HUES6 (cell line): ENCODE measurements around the gene KIF16B.

ENCODE experiments used
- H3K27ac ChIP-seq: 2 replicates; pipeline ENCODE4 v1.7.0; 2013; ENCODE audit warnings: low read depth, mild to moderate bottlenecking, low read length, inconsistent platforms
- H3K27me3 ChIP-seq: 2 replicates; pipeline ENCODE4 v1.6.1; 2013; ENCODE audit warnings: low read length; ENCODE audit not compliant: control insufficient read depth, insufficient read depth
- H3K36me3 ChIP-seq: 2 replicates; pipeline ENCODE4 v1.6.1; 2013; ENCODE audit warnings: low read length; ENCODE audit not compliant: control insufficient read depth, insufficient read depth
- H3K4me1 ChIP-seq: 2 replicates; pipeline ENCODE4 v1.6.1; 2013; ENCODE audit warnings: low read length; ENCODE audit not compliant: control insufficient read depth, insufficient read depth
- H3K4me3 ChIP-seq: 2 replicates; pipeline ENCODE4 v1.5.1; 2013; ENCODE audit warnings: low read depth, low read length
- H3K9ac ChIP-seq: one replicate; pipeline ENCODE4 v1.6.1; 2013; ENCODE audit warnings: mild to moderate bottlenecking, low read length
- H3K9me3 ChIP-seq: 2 replicates; pipeline ENCODE4 v1.6.1; 2013; ENCODE audit warnings: low read depth, low read length; ENCODE audit not compliant: control insufficient read depth, insufficient read depth

Gene KIF16B

DNA sequence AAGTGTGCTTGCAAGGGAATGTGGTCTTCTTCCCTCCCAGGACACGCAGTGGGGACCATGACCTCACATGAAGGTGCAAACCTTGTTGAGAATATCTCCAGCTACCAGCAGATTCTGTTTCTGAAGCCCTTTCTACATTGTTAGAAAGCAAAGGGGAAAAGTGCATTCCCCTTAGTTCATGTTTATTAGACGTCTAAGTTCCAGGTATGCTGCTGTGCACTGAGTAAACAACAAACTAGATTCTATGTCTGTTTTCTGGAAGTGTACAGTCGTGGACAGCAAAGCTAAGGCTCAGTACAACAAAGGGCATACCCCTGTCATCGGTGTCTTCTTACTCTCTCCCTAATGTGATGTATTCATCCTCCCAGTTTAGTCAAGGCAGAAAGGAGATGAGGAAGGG lies 178.5 kb downstream of the KIF16B start:
- Histone ChIP-seq H3K4me1 (peaks cover 8% of the 10 kb centered on the region), H3K36me3 (no peaks in the 10 kb centered on the region), H3K27ac (no peak overlapping the region), H3K9ac (no peak overlapping the region), H3K27me3 (no peaks in the 10 kb centered on the region), H3K4me3 (no peak overlapping the region), H3K9me3 (no peaks in the 10 kb centered on the region)

GRCh38 chr20:16393836-16394235 lies 179.4 kb downstream of the KIF16B start:
- no peaks in the 10 kb centered on the region for H3K9me3 ChIP-seq
- H3K4me1 ChIP-seq: peaks cover 8% of the 10 kb centered on the region
- H3K36me3 ChIP-seq: no peaks in the 10 kb centered on the region

GRCh38 chr20:16393297-16393696 lies 180.0 kb downstream of the KIF16B start:
- no peak overlapping the region for H3K4me3 ChIP-seq
- H3K27me3 ChIP-seq: no peaks in the 10 kb centered on the region
- H3K27ac ChIP-seq: no peak overlapping the region
- H3K9me3 ChIP-seq: no peaks in the 10 kb centered on the region
- no peaks in the 10 kb centered on the region for H3K36me3 ChIP-seq
- peaks cover 8% of the 10 kb centered on the region for H3K4me1 ChIP-seq
- H3K9ac ChIP-seq: no peak overlapping the region

More at GRCh38 chr20:16393836-16394235, 179.4 kb downstream of the KIF16B start:
- Histone ChIP-seq H3K4me3 (no peak overlapping the region), H3K27me3 (no peaks in the 10 kb centered on the region), H3K27ac (no peak overlapping the region), H3K9ac (no peak overlapping the region)

DNA sequence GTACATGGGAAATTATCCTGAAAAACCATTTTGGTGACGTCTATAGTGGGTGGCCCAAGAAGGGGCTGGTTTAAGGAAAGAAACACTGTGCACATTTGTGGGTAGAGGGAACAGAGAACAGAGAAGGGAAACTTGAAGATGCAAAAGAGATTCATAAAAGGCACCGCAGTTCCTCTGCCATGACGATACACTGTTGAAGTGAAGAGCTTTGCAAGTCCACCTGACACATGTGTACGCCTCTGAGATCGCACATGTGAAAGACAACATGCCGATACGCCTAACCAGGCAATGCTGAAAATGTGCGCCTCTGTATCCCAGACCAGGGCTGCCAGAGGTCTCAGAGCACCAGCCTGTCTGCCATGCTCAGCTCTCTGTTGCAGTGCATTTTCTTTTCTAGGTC lies 180.9 kb downstream of the KIF16B start:
- H3K27me3 ChIP-seq: no peaks in the 10 kb centered on the region
- no peak overlapping the region for H3K27ac ChIP-seq
- H3K4me1 ChIP-seq: peaks cover 8% of the 10 kb centered on the region
- no peak overlapping the region for H3K9ac ChIP-seq
- no peaks in the 10 kb centered on the region for H3K36me3 ChIP-seq
- H3K4me3 ChIP-seq: no peak overlapping the region
- H3K9me3 ChIP-seq: no peaks in the 10 kb centered on the region

- Histone ChIP-seq H3K27me3 (no peaks in the 10 kb centered on the region), H3K4me1 (peaks cover 7% of the 10 kb centered on the region), H3K36me3 (no peaks in the 10 kb centered on the region), H3K9me3 (no peaks in the 10 kb centered on the region), H3K27ac (no peak overlapping the region), H3K9ac (no peak overlapping the region), H3K4me3 (no peak overlapping the region)
Observed at GRCh38 chr20:16390991-16391390, 182.3 kb downstream of the KIF16B start.

GRCh38 chr20:16388731-16389130 lies 184.5 kb downstream of the KIF16B start:
- Histone ChIP-seq H3K4me3 (no peak overlapping the region), H3K27me3 (no peaks in the 10 kb centered on the region), H3K27ac (no peak overlapping the region), H3K36me3 (no peaks in the 10 kb centered on the region), H3K9ac (no peak overlapping the region), H3K4me1 (no peaks in the 10 kb centered on the region), H3K9me3 (no peaks in the 10 kb centered on the region)

- Histone ChIP-seq H3K27ac (no peak overlapping the region), H3K36me3 (no peaks in the 10 kb centered on the region), H3K9me3 (no peaks in the 10 kb centered on the region), H3K9ac (no peak overlapping the region), H3K27me3 (no peaks in the 10 kb centered on the region), H3K4me1 (no peaks in the 10 kb centered on the region), H3K4me3 (no peak overlapping the region)
Observed at GRCh38 chr20:16387666-16388065, 185.6 kb downstream of the KIF16B start.

GRCh38 chr20:16385891-16386290 lies 187.4 kb downstream of the KIF16B start:
- Histone ChIP-seq H3K9me3 (no peaks in the 10 kb centered on the region), H3K27ac (no peak overlapping the region), H3K27me3 (no peaks in the 10 kb centered on the region), H3K36me3 (no peaks in the 10 kb centered on the region), H3K4me3 (no peak overlapping the region), H3K9ac (no peak overlapping the region), H3K4me1 (no peaks in the 10 kb centered on the region)

DNA sequence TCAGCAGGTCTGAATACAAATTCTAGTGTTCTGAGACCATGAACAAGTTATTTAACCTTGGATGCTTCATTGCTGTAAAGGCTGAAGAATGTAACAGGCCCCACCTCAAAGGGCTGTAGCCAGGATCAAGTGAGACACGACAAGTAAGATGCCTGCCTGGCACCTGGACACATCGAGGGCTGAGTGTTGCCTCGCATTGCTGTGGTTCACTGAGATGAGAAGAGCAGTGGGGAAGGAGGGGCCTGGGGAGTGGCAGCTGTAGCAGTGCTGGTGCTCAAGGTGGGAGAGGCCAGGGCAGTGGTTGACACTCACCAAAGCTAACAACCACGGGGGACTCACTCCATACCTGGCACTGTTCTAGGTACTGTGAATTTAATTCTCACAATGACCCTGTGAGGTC lies 187.8 kb downstream of the KIF16B start:
- Histone ChIP-seq H3K4me1 (no peaks in the 10 kb centered on the region), H3K36me3 (no peaks in the 10 kb centered on the region), H3K27me3 (no peaks in the 10 kb centered on the region), H3K4me3 (no peak overlapping the region), H3K27ac (no peak overlapping the region), H3K9ac (no peak overlapping the region), H3K9me3 (no peaks in the 10 kb centered on the region)

- no peak overlapping the region for H3K4me3 ChIP-seq
- no peaks in the 10 kb centered on the region for H3K9me3 ChIP-seq
- H3K9ac ChIP-seq: no peak overlapping the region
- H3K4me1 ChIP-seq: no peaks in the 10 kb centered on the region
- H3K36me3 ChIP-seq: peaks cover 4% of the 10 kb centered on the region; the same call in 1 of the 2 replicates
- no peaks in the 10 kb centered on the region for H3K27me3 ChIP-seq
- no peak overlapping the region for H3K27ac ChIP-seq
Observed at GRCh38 chr20:16381444-16381843, 191.8 kb downstream of the KIF16B start.

DNA sequence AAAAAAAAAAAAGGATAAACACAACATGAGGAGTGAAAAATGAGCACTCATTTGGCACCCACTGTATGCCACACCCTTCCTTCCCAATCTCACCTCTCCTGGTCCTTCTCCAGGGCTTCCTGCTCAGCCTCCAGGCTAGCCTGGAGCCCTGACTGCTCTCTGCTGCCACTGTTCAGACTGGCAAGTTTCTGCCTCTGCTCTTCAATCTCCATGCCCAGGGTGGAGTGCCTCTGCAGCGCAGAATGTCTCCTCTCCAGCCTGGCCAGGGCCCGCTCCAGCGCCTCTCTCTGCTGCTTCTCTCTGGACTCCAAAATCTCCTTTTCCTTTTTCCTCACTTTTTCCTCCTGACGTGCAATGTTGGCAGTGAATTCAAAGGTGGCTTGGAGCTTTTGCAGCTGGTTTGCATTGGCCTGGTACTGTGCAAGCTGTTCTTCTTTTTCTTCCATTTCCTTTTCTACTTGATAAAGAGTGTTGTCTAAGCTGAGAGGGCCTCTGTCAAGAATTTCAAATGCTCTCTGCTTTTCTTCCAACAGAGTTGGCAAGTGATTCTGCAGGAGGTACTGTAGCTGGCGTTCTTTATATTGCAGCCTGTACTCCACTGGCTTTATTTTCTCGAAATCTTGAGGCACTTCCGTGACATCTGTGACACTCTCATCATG lies 194.4 kb downstream of the KIF16B start:
- no peaks in the 10 kb centered on the region for H3K4me1 ChIP-seq

More for the DNA sequence above, 194.4 kb downstream of the KIF16B start:
- Histone ChIP-seq H3K9me3 (no peaks in the 10 kb centered on the region), H3K27ac (no peak overlapping the region), H3K4me3 (no peak overlapping the region), H3K36me3 (peaks cover 9% of the 10 kb centered on the region), H3K9ac (no peak overlapping the region), H3K27me3 (no peaks in the 10 kb centered on the region)
